GOT3 (cell line): ENCODE data around the gene TPSB2.
"Not testable (repeated sequence)": the region's sequence is repeated elsewhere in the genome, so short reads cannot be mapped to it uniquely, and the experiment has no call there.

Experiments
- DNase-seq: peaks from one replicate; lab custom pipeline; 2025; ENCODE audit warnings: mixed read lengths; lab: John Stamatoyannopoulos, UW

The TPSB2 gene

GRCh38 chr16:1240436-1240835, 10.5 kb upstream of the TPSB2 start, which contains the start of gene TPSAB1:
Gene TPSAB1 (plus strand): TSS chr16:1240705. CDS start chr16:1240939, 234 bp downstream.
- DNase-seq: not testable (repeated sequence)

GRCh38 chr16:1239575-1239974, 9.6 kb upstream of the TPSB2 start:
- not testable (repeated sequence) for DNase-seq

GRCh38 chr16:1238909-1239308, 8.9 kb upstream of the TPSB2 start:
- not testable (repeated sequence) for DNase-seq

GRCh38 chr16:1237990-1238389, 8.0 kb upstream of the TPSB2 start:
- DNase-seq: no peak

- not testable (repeated sequence) for DNase-seq
Measured at GRCh38 chr16:1236659-1237058, 6.7 kb upstream of the TPSB2 start.

GRCh38 chr16:1232049-1232748, 2.2 kb upstream of the TPSB2 start:
- not testable (repeated sequence) for DNase-seq

- DNase-seq: not testable (repeated sequence)
Measured at GRCh38 chr16:1231301-1231700, 1.3 kb upstream of the TPSB2 start.

- DNase-seq: not testable (repeated sequence)
Measured at GRCh38 chr16:1230471-1231212, 658 bp upstream of the TPSB2 start.

- DNase-seq: not testable (repeated sequence)
Measured at GRCh38 chr16:1229476-1229875, 508 bp downstream of the TPSB2 start.

GRCh38 chr16:1228227-1228626, 1.8 kb downstream of the TPSB2 start:
- DNase-seq: not testable (repeated sequence)

GRCh38 chr16:1226692-1227091, 3.3 kb downstream of the TPSB2 start:
- DNase-seq: not testable (repeated sequence)

- not testable (repeated sequence) for DNase-seq
Measured at GRCh38 chr16:1225728-1226311, 4.2 kb downstream of the TPSB2 start.

- DNase-seq: no peak
Measured at GRCh38 chr16:1225051-1225451, 4.9 kb downstream of the TPSB2 start, which contains the start of gene TPSG1. Gene TPSG1 (minus strand): TSS chr16:1225268. CDS start chr16:1225252, 16 bp downstream.

- DNase-seq: no peak
Measured at GRCh38 chr16:1224558-1224957, 5.4 kb downstream of the TPSB2 start.

GRCh38 chr16:1223355-1224214, 6.4 kb downstream of the TPSB2 start:
- DNase-seq: no peak

- DNase-seq: no peak
Measured at GRCh38 chr16:1222553-1223354, 7.2 kb downstream of the TPSB2 start.

GRCh38 chr16:1221628-1222552, 8.1 kb downstream of the TPSB2 start:
- DNase-seq: no peak

GRCh38 chr16:1220841-1221627, 8.9 kb downstream of the TPSB2 start:
- no peak for DNase-seq
